Testis (tissue), 2 donors: Measurements from ENCODE around the gene RABEPK.

Source experiments
- CTCF ChIP-seq, 3 experiments: fragments of 450-650 bp in 2 of 3; fragments of 200-600 bp in 1 of 3; sonication (generic) in 1 of 3; IDR thresholded peaks; one replicate each; pipeline ENCODE4 v1.5.1; 2016 to 2019; ENCODE audit warnings: antibody characterized with exemption in 3 of 3, mild to moderate bottlenecking in 2 of 3, moderate library complexity in 1 of 3
- POLR2A ChIP-seq: fragments of 450-650 bp; IDR thresholded peaks from one replicate; pipeline ENCODE4 v1.6.1; 2017; ENCODE audit warnings: antibody characterized with exemption, mild to moderate bottlenecking, moderate library complexity

GRCh38 chr9:125238915-125239446 is 38.6 kb downstream of the RABEPK start:
- TF ChIP-seq CTCF (IDR thresholded peaks at IDR 0.05) (no peak), POLR2A (no peak)
